ENCODE measurements around the gene TLE1. TPM values are rescaled to one million over a fixed set of nuclear protein-coding genes. Genes with fewer than 3 reads are reported as not detected.
"Not testable (repeated sequence)": the region's sequence is repeated elsewhere in the genome, so short reads cannot be mapped to it uniquely, and the experiment has no call there.

Gene TLE1
- polyA plus RNA-seq, 1 donor, result 65.4 TPM

GRCh38 chr9:81601639-81602623 is 87.4 kb downstream of the TLE1 start:
- no peak for DNase-seq

- DNase-seq, result no peak
These were observed 88.7 kb downstream of the TLE1 start for GRCh38 chr9:81600631-81601030.

- no peak for DNase-seq
These were observed 89.5 kb downstream of the TLE1 start for GRCh38 chr9:81599837-81600236.

GRCh38 chr9:81598811-81599210 is 90.5 kb downstream of the TLE1 start:
- no peak for DNase-seq

GRCh38 chr9:81598123-81598497 is 91.2 kb downstream of the TLE1 start:
- DNase-seq, result no peak

- DNase-seq, result no peak
These were observed 91.8 kb downstream of the TLE1 start for GRCh38 chr9:81597419-81598122.

- no peak for DNase-seq
These were observed 92.5 kb downstream of the TLE1 start for GRCh38 chr9:81596679-81597418.

GRCh38 chr9:81595887-81596543 is 93.3 kb downstream of the TLE1 start:
- no peak for DNase-seq

- DNase-seq, result not testable (repeated sequence)
These were observed 94.1 kb downstream of the TLE1 start for GRCh38 chr9:81595293-81595692.

GRCh38 chr9:81594415-81594814 is 94.9 kb downstream of the TLE1 start:
- no peak for DNase-seq

GRCh38 chr9:81592887-81593266 is 96.5 kb downstream of the TLE1 start:
- no peak for DNase-seq

- DNase-seq, result no peak
These were observed 97.6 kb downstream of the TLE1 start for GRCh38 chr9:81591791-81592190.

- no peak for DNase-seq
These were observed 98.7 kb downstream of the TLE1 start for GRCh38 chr9:81590688-81591087.

GRCh38 chr9:81589819-81590218 is 99.5 kb downstream of the TLE1 start:
- DNase-seq, result no peak

- no peak for DNase-seq
These were observed 100.0 kb downstream of the TLE1 start for GRCh38 chr9:81589392-81589791.

- DNase-seq, result peak; percentile 74
These were observed 101.0 kb downstream of the TLE1 start for GRCh38 chr9:81588148-81588871.

GRCh38 chr9:81586786-81587185 is 102.6 kb downstream of the TLE1 start:
- DNase-seq, result no peak

GRCh38 chr9:81585191-81585763 is 104.1 kb downstream of the TLE1 start:
- no peak for DNase-seq

- DNase-seq, result no peak
These were observed 105.2 kb downstream of the TLE1 start for GRCh38 chr9:81584099-81584498.

- no peak for DNase-seq
These were observed 107.4 kb downstream of the TLE1 start for GRCh38 chr9:81581986-81582385.

- DNase-seq, result no peak
These were observed 110.0 kb downstream of the TLE1 start for GRCh38 chr9:81579381-81579780.

All from left kidney (tissue), 2 donors.